ENCODE results near the gene KMO.

Gene KMO

GRCh38 chr1:241532162-241532531 is at the start of gene KMO:
TSS of gene KMO (plus strand) at chr1:241532378. CDS start at chr1:241532445, 67 bp downstream.
- Histone ChIP-seq H3K4me3 (ENCODE audit: low read length, poor library complexity, severe bottlenecking) (peak within 1 kb of the TSS; percentile 73), H3K36me3 (ENCODE audit: insufficient read depth, low read length) (no peaks in the 10 kb centered on the region), H3F3A (ENCODE audit: low read depth) (no peaks in the 10 kb centered on the region), H3K4me2 (ENCODE audit: low read depth, low read length, poor library complexity, severe bottlenecking) (peak within 1 kb of the TSS; percentile 75), H2AFZ (ENCODE audit: low read length) (peak within 1 kb of the TSS; percentile 88), H3K9ac (ENCODE audit: low read depth, low read length, poor library complexity, severe bottlenecking) (peak within 1 kb of the TSS; percentile 67), H3K9me2 (replicated peaks; ENCODE audit: low read depth, low read length) (no peaks in the 10 kb centered on the region), H3K27me3 (ENCODE audit: insufficient read depth, low read length, poor library complexity, severe bottlenecking) (peaks cover 9% of the 10 kb centered on the region), H3K79me2 (ENCODE audit: insufficient read depth, low read length) (no peaks in the 10 kb centered on the region), H4K20me1 (ENCODE audit: insufficient read depth, low read length, poor library complexity, severe bottlenecking) (no peaks in the 10 kb centered on the region), H3K4me1 (ENCODE audit: insufficient read depth, low read length, poor library complexity, severe bottlenecking) (no peaks in the 10 kb centered on the region), H3K9me3 (ENCODE audit: insufficient read depth, low read depth, low read length) (no peaks in the 10 kb centered on the region)
- TF ChIP-seq EZH2phosphoT487 (IDR thresholded peaks at IDR 0.05; ENCODE audit: borderline replicate concordance): no peak
- TF ChIP-seq, protein P1, sequence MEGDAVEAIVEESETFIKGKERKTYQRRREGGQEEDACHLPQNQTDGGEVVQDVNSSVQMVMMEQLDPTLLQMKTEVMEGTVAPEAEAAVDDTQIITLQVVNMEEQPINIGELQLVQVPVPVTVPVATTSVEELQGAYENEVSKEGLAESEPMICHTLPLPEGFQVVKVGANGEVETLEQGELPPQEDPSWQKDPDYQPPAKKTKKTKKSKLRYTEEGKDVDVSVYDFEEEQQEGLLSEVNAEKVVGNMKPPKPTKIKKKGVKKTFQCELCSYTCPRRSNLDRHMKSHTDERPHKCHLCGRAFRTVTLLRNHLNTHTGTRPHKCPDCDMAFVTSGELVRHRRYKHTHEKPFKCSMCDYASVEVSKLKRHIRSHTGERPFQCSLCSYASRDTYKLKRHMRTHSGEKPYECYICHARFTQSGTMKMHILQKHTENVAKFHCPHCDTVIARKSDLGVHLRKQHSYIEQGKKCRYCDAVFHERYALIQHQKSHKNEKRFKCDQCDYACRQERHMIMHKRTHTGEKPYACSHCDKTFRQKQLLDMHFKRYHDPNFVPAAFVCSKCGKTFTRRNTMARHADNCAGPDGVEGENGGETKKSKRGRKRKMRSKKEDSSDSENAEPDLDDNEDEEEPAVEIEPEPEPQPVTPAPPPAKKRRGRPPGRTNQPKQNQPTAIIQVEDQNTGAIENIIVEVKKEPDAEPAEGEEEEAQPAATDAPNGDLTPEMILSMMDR (conservative IDR thresholded peaks at IDR 0.05; ENCODE audit: low read length): no peak

DNA sequence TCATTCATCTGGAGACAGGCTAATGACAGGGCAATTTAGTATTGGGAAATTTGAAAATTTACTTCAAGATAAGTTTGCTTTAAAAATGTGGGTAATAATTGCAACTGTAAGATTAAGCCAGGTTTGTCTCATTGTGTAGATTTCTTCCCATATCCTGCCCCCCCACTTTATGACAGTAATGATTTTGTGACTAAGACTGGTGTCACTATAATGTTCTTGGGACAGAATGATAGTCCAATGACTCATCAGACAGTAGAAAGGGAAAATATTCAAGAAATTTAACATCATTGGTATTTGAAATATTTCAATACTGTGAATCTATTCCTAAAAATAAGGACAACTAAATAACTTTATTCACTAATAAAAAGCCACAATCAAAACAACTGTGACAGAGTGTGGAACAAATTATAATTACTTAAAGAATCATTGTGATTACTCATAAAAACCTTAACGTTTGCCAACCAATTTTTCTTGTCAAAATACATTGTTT is 49.4 kb upstream of the KMO start:
- Histone ChIP-seq H3F3A (ENCODE audit: low read depth) (no peaks in the 10 kb centered on the region), H3K4me1 (ENCODE audit: insufficient read depth, low read length, poor library complexity, severe bottlenecking) (no peaks in the 10 kb centered on the region), H3K36me3 (ENCODE audit: insufficient read depth, low read length) (no peaks in the 10 kb centered on the region), H3K4me2 (ENCODE audit: low read depth, low read length, poor library complexity, severe bottlenecking) (no peak overlapping the region), H3K4me3 (ENCODE audit: low read length, poor library complexity, severe bottlenecking) (no peak overlapping the region), H4K20me1 (ENCODE audit: insufficient read depth, low read length, poor library complexity, severe bottlenecking) (no peaks in the 10 kb centered on the region), H2AFZ (ENCODE audit: low read length) (no peak overlapping the region), H3K27me3 (ENCODE audit: insufficient read depth, low read length, poor library complexity, severe bottlenecking) (no peaks in the 10 kb centered on the region), H3K9ac (ENCODE audit: low read depth, low read length, poor library complexity, severe bottlenecking) (no peak overlapping the region), H3K9me2 (replicated peaks; ENCODE audit: low read depth, low read length) (no peaks in the 10 kb centered on the region), H3K9me3 (ENCODE audit: insufficient read depth, low read depth, low read length) (no peaks in the 10 kb centered on the region), H3K79me2 (ENCODE audit: insufficient read depth, low read length) (no peaks in the 10 kb centered on the region)
- TF ChIP-seq, protein P1 (conservative IDR thresholded peaks at IDR 0.05; ENCODE audit: low read length): no peak
- no peak for TF ChIP-seq EZH2phosphoT487 (IDR thresholded peaks at IDR 0.05; ENCODE audit: borderline replicate concordance)

- no peaks in the 10 kb centered on the region for H3K4me1 ChIP-seq (ENCODE audit: insufficient read depth, low read length, poor library complexity, severe bottlenecking)
- no peaks in the 10 kb centered on the region for H3K9me2 ChIP-seq (replicated peaks; ENCODE audit: low read depth, low read length)
- TF ChIP-seq, protein P1 (conservative IDR thresholded peaks at IDR 0.05; ENCODE audit: low read length): no peak
- no peak for TF ChIP-seq EZH2phosphoT487 (IDR thresholded peaks at IDR 0.05; ENCODE audit: borderline replicate concordance)
- H3K4me3 ChIP-seq (ENCODE audit: low read length, poor library complexity, severe bottlenecking): no peak overlapping the region
- H3K4me2 ChIP-seq (ENCODE audit: low read depth, low read length, poor library complexity, severe bottlenecking): no peak overlapping the region
- H3K9ac ChIP-seq (ENCODE audit: low read depth, low read length, poor library complexity, severe bottlenecking): no peak overlapping the region
- H3K9me3 ChIP-seq (ENCODE audit: insufficient read depth, low read depth, low read length): no peaks in the 10 kb centered on the region
- no peaks in the 10 kb centered on the region for H3K36me3 ChIP-seq (ENCODE audit: insufficient read depth, low read length)
- H2AFZ ChIP-seq (ENCODE audit: low read length): no peak overlapping the region
- H3K79me2 ChIP-seq (ENCODE audit: insufficient read depth, low read length): no peaks in the 10 kb centered on the region
- H3F3A ChIP-seq (ENCODE audit: low read depth): no peaks in the 10 kb centered on the region
- H3K27me3 ChIP-seq (ENCODE audit: insufficient read depth, low read length, poor library complexity, severe bottlenecking): no peaks in the 10 kb centered on the region
- no peaks in the 10 kb centered on the region for H4K20me1 ChIP-seq (ENCODE audit: insufficient read depth, low read length, poor library complexity, severe bottlenecking)
Measured at GRCh38 chr1:241485145-241485544, 47.0 kb upstream of the KMO start.
